Activated CD4-positive, CD25-positive, alpha-beta regulatory T cell treated with anti-CD3 and anti-CD28 coated beads, Interleukin-2, amount 50 U/mL, for 72 hours (primary cell): ENCODE results near the gene BLTP3A.
"Not testable (repeated sequence)": the region's sequence is repeated elsewhere in the genome, so short reads cannot be mapped to it uniquely, and the experiment has no call there.

Source experiments
- DNase-seq: peaks from one replicate; pipeline ENCODE4 v3.0.0; 2021

The BLTP3A gene, protein sequence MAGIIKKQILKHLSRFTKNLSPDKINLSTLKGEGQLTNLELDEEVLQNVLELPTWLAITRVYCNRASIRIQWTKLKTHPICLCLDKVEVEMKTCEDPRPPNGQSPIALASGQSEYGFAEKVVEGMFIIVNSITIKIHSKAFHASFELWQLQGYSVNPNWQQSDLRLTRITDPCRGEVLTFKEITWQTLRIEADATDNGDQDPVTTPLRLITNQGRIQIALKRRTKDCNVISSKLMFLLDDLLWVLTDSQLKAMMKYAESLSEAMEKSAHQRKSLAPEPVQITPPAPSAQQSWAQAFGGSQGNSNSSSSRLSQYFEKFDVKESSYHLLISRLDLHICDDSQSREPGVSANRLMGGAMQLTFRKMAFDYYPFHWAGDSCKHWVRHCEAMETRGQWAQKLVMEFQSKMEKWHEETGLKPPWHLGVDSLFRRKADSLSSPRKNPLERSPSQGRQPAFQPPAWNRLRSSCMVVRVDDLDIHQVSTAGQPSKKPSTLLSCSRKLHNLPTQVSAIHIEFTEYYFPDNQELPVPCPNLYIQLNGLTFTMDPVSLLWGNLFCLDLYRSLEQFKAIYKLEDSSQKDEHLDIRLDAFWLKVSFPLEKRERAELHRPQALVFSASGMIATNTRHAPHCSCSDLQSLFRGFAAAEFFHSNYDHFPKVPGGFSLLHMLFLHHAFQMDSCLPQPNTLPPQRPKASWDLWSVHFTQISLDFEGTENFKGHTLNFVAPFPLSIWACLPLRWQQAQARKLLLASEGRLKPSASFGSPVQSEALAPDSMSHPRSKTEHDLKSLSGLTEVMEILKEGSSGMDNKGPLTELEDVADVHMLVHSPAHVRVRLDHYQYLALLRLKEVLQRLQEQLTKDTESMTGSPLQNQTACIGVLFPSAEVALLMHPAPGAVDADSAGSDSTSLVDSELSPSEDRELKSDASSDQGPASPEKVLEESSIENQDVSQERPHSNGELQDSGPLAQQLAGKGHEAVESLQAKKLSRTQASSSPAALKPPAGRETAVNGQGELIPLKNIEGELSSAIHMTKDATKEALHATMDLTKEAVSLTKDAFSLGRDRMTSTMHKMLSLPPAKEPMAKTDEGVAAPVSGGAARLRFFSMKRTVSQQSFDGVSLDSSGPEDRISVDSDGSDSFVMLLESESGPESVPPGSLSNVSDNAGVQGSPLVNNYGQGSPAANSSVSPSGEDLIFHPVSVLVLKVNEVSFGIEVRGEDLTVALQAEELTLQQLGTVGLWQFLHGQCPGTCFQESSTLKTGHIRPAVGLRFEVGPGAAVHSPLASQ (N-terminal part only)

DNA sequence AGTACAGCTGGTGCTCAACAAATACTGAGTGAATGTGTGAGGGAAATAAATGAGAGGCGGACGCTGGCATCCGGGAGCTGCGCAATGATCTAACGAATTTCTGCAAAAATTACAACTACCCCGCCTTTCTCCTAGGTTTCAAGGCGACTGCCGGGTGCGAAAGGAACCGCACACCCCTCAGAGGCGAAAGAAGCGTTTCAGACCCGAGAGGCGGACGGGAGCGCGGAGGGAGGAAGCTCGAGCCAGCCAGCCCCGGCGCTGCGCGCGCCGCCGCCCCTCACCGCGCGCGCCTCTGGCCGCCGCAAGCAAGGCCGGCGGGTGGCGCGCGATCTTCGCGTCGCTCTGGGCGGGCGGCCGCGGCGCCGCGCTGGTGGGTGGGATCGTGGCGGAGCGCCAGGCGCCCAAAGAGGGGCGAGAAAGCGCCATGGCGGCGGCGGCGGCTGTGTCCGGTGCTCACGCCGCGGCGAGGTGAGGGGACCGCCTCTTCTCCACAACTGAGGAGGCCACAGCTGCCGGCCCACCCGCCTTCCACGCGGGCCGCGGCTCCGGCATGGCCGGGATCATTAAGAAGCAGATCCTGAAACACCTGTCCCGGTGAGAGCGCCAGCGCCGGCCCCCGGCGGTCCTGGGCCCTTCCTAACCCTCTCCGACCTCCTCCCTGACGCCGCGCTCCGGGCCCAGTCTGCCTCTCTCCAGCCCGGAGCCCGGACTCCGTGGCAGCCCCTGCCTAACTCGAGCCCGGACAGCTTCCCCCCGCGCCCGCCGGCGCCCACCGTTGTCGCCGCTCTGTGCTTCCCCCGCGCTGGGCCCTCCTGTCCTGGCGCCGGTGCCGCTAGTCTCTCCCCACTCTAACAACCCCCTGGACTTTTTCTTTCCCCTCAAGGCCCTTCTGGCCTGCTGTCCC lies at the start of gene BLTP3A:
Gene BLTP3A (plus strand): TSS at position 383 of the 904 bp plus-strand sequence. CDS start 168 bp downstream, at position 551.
- peak; percentile 76 for DNase-seq

DNA sequence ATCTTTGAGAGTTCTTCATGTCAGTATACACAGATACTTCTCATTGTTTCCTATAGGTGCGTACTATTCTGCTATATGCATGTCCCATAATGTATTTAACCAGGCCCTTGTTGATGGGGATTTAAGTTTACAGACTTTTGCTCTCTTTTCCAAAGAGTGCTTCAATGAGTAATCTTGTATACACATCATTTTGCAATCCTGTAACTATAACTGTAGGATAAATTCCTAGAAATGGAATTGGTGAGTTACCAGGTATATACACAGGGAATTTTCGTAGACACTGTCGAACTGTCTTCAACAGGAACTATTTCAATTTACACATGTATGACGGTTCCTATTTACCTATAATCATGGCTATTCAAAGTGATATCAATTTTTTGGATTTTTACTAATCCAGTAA lies 49.8 kb upstream of the BLTP3A start:
- no peak for DNase-seq

DNA sequence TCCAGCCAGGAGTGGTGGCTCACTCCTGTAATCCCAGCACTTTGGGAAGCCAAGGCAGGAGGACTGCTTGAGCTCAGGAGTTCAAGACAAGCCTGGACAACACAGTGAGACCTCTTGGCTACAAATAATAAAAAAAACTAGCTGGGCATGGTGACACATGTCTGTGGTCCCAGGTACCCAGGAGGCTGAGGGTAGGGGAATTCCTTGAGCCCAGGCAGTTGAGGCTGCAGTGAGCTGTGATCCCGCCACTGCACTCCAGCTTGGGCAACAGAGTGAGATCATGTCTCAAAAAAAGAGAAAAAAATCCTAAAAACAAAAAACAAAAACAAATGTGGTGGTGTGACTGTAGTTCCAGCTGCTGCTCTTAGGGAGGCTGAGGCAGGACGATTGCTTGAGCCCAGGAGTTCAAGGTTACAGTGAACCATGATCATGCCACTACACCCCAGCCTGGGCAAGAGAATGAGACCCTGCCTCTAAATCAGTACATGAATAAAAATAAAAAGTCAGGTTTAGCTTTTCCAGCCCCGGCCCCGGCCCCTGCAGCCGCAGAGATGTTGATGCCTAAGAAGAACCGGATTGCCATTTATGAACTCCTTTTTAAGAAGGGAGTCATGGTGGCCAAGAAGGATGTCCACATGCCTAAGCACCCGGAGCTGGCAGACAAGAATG lies 48.1 kb upstream of the BLTP3A start:
- no peak for DNase-seq

DNA sequence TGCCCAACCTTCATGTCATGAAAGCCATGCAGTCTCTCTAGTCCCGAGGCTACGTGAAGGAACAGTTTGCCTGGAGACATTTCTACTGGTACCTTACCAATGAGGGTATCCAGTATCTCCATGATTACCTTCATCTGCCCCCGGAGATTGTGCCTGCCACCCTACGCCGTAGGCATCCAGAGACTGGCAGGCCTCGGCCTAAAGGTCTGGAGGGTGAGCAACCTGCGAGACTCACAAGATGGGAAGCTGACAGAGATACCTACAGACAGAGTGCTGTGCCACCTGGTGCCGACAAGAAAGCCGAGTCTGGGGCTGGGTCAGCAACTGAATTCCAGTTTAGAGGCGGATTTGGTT lies 47.6 kb upstream of the BLTP3A start:
- DNase-seq = not testable (repeated sequence)

DNA sequence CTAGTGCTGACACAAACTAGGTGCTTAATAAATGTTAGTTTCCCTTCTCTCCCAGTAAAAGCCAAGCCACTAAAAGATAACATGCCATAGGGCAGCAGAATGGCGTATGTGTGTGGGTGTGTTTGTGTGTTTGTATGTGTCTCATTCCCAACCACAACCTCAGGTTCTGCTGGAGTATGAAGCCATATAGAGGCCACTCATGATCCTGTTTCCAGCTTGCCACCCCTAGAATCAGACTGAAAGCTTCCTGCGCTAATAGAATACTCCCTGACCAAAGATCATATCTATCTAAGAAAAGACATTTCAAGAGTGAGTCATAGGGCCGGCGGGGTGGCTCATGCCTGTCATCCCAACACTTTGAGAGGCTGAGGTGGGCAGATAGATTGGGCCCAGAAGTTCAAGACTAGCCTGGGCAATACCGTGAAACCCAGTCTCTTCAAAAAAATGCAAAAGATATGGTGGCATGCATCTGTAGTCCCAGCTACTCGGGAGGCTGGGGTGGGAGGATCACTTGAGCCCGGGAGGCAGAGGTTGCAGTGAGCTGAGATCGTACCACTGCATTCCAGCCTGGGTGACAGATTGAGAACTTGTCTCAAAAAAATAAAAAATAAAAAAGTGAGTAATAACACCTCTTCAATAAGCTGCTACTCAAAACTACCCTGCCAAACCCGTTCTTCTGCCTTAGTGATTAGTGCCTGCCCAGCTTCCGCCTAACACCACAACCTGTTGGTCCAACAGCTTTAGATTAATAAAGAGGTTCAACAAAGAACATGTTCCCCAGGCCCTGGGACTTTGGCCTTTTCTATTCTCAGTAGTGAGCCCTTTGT lies 46.4 kb upstream of the BLTP3A start:
- no peak for DNase-seq

DNA sequence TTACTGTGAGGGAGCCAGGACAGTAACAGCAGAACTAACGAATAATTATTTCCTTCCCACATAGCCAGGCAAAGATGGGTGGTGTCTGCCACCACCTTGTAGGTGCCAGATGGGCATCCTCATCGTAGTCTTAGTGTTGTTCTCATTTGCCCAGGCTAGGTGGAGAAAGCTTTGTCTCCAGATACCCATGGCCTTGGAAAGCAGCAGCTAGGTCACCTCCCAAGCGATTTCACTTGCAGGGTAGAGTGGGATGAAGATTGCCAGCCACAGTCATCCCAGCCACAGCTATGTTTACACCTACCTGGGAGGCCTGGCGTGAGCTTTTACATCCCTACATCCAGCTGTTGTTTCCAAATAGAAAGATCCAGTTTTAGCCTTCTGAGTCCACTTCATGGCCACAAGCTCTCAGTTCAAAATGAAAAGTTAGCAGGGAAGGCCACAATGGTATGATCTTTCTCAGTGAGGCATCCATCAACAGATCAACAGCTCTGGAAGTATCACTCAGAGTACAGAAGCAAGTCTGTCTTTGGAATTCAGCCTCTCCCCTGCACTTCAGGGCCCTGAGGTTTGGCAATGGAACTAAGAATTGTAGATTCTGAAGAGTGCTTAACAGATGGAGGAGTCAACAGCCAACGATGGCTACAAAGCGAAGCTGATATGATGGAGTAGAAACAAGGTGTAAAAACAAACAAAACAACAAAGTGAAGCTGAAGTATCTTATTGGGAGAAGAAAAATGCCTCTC lies 45.6 kb upstream of the BLTP3A start:
- no peak for DNase-seq

DNA sequence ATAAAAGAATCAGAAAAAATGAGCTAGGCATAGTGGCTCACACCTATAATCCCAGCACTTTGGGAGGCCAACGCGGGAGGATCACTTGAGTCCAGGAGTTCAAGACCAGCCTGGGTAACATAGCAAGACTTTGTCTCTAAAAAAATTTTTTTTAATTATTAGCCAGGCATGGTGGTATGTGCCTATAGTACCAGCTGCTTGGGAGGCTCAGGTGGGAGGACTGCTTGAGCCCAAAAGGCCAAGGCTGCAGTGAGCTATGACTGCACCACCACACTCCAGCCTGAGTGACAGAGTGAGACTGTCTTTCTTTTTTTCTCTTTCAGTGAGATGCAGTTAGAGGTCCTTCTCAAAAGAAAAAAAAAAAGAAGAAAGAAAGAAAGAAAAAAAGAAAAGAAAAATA lies 43.1 kb upstream of the BLTP3A start:
- no peak for DNase-seq

DNA sequence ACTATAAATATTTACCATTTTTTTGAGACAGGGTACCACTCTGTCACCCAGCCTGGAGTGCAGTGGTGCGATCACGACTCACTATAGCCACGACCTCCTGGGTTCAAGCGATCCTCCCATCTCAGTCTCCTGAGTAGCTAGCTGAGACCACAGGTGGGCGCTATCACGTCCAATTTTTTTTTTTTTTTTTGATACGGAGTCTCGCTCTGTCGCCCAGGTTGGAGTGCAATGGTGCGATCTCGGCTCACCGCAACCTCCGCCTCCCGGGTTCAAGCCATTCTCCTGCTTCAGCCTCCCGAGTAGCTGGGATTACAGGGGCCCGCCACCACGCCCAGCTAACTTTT lies 35.4 kb upstream of the BLTP3A start:
- DNase-seq = not testable (repeated sequence)

DNA sequence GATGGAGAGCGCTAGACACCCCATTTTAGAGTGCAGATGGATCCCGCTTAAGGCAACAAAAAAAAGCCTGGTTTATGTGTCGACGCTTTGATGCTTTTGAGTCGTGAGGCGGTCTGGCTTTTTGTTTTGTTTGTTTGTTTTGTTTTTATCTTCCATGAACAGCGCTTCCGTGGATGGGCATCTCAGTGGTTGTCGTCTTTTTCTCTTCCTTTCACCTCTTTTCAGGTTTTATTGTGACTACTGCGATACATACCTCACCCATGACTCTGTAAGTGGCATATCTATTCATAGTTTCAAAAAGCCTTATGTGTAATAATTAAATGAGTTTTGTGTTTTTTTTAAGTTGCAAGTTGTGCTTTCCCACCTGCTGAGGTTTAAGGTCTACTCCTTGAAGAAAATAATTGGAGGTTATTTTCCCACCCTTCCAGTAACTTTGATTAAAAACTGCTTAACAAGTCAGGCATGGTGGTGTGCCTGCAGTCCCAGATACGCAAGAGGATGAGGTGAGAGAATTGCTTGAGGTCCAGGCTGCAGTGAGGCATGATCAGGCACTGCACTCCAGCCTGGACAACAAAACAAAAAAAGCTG lies 34.1 kb upstream of the BLTP3A start:
- no peak for DNase-seq

DNA sequence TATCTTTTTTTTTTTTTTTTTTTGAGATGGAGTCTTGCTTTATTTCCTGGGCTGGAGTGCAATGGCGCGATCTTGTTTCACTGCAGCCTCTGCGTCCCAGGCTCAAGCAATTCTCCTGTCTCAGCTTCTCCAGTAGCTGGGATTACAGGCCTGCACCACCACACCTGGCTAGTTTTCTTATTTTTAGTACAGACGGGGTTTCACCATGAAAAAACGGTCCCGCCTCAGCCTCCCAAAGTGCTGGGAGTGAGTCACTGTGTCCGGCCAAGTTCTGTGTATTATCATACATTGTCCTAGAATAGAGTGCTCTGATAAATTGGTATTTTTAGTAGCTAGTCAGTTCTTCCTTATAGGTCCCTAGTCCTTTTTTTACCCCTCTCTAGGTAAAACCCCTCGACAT lies 31.8 kb upstream of the BLTP3A start:
- no peak for DNase-seq

DNA sequence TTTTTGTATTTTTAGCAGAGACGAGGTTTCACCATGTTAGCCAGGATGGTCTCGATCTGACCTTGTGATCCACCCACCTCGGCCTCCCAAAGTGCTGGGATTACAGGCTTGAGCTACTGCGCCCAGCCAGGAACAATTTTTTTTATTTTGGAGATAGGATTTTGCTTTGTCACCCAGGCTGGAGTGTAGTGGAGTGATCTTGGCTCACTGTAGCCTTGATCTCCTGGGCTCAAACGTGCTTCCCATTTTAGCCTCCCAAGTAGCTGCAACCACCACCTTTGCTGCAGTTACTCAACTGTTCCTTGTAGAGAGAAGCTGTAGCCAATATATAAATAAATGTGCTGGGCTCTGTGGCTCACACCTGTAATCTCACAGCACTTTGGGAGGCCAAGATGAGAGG lies 30.2 kb upstream of the BLTP3A start:
- not testable (repeated sequence) for DNase-seq

DNA sequence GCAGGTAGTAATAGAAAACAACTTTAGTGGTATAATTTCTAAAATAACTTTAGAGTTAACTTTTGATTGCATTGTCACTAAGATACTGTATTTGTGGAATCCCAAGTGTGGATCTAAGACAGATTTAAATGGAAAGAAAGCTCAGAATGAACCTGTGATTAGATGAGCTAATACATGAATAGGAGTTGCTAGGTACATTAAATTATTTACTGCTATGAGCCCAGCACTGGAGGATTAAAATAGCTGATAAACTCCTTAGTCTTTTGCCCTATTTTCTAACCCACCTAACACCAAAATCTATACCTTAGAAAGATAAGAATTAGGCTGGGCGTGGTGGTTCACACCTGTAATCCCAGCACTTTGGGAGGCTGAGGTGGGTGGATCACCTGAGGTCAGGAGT lies 23.7 kb upstream of the BLTP3A start:
- DNase-seq = no peak

DNA sequence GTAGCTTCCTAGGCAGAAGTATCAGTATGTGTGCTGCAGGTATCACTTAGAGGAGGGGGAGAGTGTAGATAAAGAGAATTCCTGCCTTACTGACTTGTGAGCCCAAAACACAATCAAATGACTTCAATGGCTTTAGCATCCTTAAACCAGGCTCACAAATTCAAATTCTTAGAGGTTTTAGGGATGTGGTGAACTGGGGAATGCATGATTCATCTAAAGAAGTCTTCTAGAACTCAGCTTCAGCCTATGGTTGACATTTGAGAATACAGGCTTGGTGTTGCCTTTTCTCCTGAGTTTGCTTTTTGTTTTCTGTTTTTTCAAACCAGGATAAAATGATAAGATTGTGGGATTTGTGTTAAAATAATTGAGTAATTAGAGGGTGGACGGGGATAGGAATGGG lies 20.2 kb upstream of the BLTP3A start:
- DNase-seq = no peak

DNA sequence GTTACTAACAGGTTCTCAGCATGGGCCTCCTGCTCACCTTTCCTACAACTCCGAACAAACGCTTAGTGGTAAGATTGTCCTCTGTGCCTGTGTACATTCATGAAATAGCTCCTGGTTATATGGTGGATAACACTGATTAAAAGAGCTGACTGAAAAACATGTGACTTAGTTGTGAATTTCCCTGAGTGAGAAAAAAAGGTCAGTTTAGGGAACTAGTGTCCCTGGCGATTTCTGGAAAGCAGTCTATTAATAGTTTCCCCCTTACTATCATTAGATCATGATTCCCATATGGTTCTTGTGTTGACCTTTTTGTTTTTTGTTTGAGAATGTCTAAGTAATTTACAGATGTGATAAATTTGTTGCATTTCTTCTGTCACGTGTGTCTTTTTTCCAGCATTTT lies 18.9 kb upstream of the BLTP3A start:
- DNase-seq = no peak

DNA sequence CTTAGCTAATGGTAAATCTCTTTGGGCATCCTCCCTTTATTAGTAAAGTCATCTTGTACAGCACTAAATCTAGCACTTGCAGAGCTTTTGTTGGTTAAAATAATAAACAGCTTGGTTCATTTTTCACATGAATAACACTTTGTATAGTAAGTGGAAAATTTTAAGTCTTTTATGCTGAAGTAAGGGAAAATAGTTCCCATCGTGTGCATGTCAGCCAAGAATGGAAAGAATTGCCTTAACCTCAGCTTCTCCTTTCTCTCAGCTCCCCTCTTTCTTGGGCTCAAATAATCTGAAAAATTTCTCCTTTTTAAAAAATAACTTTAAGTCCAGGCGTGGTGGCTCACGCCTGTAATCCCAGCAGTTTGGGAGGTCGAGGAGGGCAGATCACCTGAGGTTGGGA lies 18.0 kb upstream of the BLTP3A start:
- DNase-seq = no peak

DNA sequence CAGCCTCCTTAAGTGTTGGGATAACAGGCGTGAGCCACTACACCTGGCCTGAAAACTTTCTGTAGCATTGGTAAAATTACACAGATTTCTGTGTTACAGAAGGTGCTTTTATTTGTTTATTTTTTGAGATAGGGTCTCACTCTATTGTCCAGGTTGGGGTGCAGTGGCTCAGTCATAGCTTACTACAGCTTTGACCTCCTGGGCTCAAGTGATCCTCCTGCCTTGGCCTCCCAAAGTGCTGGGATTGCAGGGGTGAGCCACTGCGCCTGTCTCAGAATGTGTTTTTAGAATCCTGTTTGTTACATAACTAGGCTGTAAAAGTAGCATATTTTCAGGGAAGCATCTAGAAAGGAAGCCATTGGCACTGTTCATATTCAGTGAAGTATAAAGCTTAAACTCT lies 16.9 kb upstream of the BLTP3A start:
- no peak for DNase-seq

DNA sequence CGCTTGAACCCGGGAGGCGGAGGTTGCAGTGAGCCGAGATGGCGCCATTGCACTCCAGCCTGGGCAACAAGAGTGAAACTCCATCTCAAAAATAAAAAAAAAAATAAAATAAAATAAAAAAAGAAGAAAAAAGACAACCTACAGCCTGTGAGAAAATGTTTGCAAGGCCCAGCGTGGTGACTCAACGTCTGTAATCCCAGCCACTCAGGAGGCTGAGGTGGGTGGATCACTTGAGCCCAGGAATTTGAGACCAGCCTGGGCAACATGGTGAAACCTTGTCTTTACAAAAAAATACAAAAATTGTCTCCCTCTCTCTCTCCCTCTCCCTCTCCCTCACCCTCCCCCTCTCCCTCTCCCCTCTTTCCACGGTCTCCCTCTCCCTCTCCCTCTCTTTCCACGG lies 6.5 kb upstream of the BLTP3A start:
- not testable (repeated sequence) for DNase-seq

DNA sequence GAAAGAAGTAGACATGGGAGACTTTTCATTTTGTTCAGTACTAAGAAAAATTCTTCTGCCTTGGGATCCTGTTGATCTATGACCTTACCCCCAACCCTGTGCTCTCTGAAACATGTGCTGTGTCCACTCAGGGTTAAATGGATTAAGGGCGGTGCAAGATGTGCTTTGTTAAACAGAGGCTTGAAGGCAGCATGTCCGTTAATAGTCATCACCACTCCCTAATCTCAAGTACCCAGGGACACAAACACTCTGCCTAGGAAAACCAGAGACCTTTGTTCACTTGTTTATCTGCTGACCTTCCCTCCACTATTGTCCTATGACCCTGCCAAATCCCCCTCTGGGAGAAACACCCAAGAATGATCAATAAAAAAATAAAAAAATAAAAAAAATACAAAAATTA lies 4.7 kb upstream of the BLTP3A start:
- not testable (repeated sequence) for DNase-seq

DNA sequence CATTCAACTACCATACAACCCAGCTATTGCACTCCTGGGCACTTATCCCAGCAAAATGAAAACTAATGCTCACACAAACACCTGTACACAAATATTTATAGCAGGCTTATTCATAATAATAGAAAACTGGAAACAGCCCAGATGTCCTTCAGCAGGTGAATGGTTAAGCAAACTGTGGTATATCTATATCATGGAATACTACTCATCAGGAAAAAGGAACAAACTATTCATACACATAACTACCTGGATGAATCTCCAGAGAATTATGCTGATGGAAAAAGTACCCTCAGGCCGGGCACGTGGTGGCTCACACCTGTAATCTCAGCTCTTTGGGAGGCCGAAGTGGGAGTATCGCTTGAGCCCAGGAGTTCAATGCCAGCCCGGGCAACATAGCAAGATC lies 3.8 kb upstream of the BLTP3A start:
- no peak for DNase-seq
